PC-3 (cell line): ENCODE data around the gene TTC28. TPM values are rescaled to one million over a fixed set of nuclear protein-coding genes. Genes with fewer than 3 reads are reported as not detected.

Experiments
- ATAC-seq: fragments of 200-7000 bp; cut with Tn5 transposase; 2 replicates; pipeline ENCODE4 v1.9.1; 2020; ENCODE audit warnings: mild to moderate bottlenecking, moderate library complexity
- BruUV-seq: library from RNA; stranded (reverse); fragments of 400-500 nt; replicated peaks from 2 replicates; lab custom pipeline; 2021; lab: Mats Ljungman, UMichigan
- CTCF ChIA-PET: fragments of 300-600 bp; sonication (Branson Sonifier 250); formaldehyde crosslinking; loops from one replicate; lab custom pipeline; 2022; ENCODE audit warnings: antibody characterized with exemption; lab: Charles Lee
- POLR2A ChIA-PET: fragments of 300-600 bp; sonication (Branson Sonifier 250); formaldehyde crosslinking; loops from one replicate; lab custom pipeline; 2022; ENCODE audit warnings: antibody characterized with exemption; ENCODE audit not compliant: unreplicated experiment; lab: Charles Lee
- DNase-seq: peaks from one replicate; pipeline ENCODE4 v3.0.0-alpha.2; 2015
- H2AFZ ChIP-seq: fragments of 300-600 bp; sonication (generic); 2 replicates; pipeline ENCODE4 v1.6.0; 2016; ENCODE audit warnings: antibody characterized with exemption, low read length
- H3F3A ChIP-seq: fragments of 300-600 bp; sonication (generic); one replicate; pipeline ENCODE4 v1.6.0; 2017; ENCODE audit warnings: antibody characterized with exemption, low read length, control low read depth, mild to moderate bottlenecking; ENCODE audit not compliant: unreplicated experiment
- H3K27ac ChIP-seq: fragments of 300-600 bp; sonication (generic); 2 replicates; pipeline ENCODE4 v1.5.1; 2016; ENCODE audit warnings: mild to moderate bottlenecking, low read length
- H3K27me3 ChIP-seq: fragments of 300-600 bp; sonication (generic); 2 replicates; pipeline ENCODE4 v1.6.1; 2016; ENCODE audit warnings: low read length, mixed read lengths
- H3K36me3 ChIP-seq: fragments of 300-600 bp; sonication (generic); 2 replicates; pipeline ENCODE4 v1.6.1; 2016; ENCODE audit warnings: low read depth, mixed run types, low read length, mixed read lengths
- H3K4me1 ChIP-seq: fragments of 300-600 bp; sonication (generic); 2 replicates; pipeline ENCODE4 v1.5.1; 2016; ENCODE audit warnings: low read length; ENCODE audit not compliant: insufficient read depth
- H3K4me2 ChIP-seq: fragments of 300-600 bp; sonication (generic); 2 replicates; pipeline ENCODE4 v1.6.0; 2016; ENCODE audit warnings: low read length
- H3K4me3 ChIP-seq: fragments of 300-600 bp; sonication (generic); 2 replicates; pipeline ENCODE4 v1.5.1; 2016; ENCODE audit warnings: mild to moderate bottlenecking, low read length, mixed read lengths
- H3K79me2 ChIP-seq: fragments of 300-600 bp; sonication (generic); 2 replicates; pipeline ENCODE4 v1.6.1; 2017; ENCODE audit warnings: low read length, mixed read lengths
- H3K9ac ChIP-seq: fragments of 300-600 bp; sonication (generic); 2 replicates; pipeline ENCODE4 v1.6.0; 2016; ENCODE audit warnings: mild to moderate bottlenecking, low read length
- H3K9me2 ChIP-seq: fragments of 300-600 bp; sonication (generic); replicated peaks from 2 replicates; pipeline ENCODE4 v1.6.1; 2016; ENCODE audit warnings: mixed run types, low read length, mixed read lengths
- H3K9me3 ChIP-seq: fragments of 300-600 bp; sonication (generic); 2 replicates; pipeline ENCODE4 v1.6.1; 2016; ENCODE audit warnings: low read length, mixed read lengths
- H4K20me1 ChIP-seq: fragments of 300-600 bp; sonication (generic); 2 replicates; pipeline ENCODE4 v1.6.1; 2016; ENCODE audit warnings: low read length, mixed read lengths
- CTCF ChIP-seq: fragments of 300-600 bp; sonication (generic); conservative IDR thresholded peaks from 2 replicates; pipeline ENCODE4 v1.5.1; 2017; ENCODE audit warnings: antibody characterized with exemption, low read depth, mild to moderate bottlenecking, low read length
- EZH2 ChIP-seq: fragments of 300-600 bp; sonication (generic); IDR thresholded peaks from one replicate; pipeline ENCODE4 v1.6.1; 2017; ENCODE audit warnings: antibody characterized with exemption, mild to moderate bottlenecking, low read length; ENCODE audit not compliant: unreplicated experiment
- EZH2phosphoT487 ChIP-seq: fragments of 300-600 bp; sonication (generic); IDR thresholded peaks from 2 replicates; pipeline ENCODE4 v1.6.1; 2018; ENCODE audit warnings: mild to moderate bottlenecking, antibody characterized with exemption, low read length, borderline replicate concordance
- intact Hi-C: fragments of 100-400 bp; cut with micrococcal nuclease; formaldehyde crosslinking; loops from 2 replicates; pipeline ENCODE4 v1.9.0; 2023
- total RNA-seq: library from RNA; depleted of rRNA; stranded (reverse); fragments of >200 nt; gene quantifications from 2 replicates; pipeline ENCODE4 v1.2.3, GENCODE V29; 2014

The TTC28 gene
- total RNA-seq, 1 experiment from 2014 or later, result 6.3 TPM

- H3K27ac ChIP-seq, result no peak overlapping the region
- no peak for TF ChIP-seq EZH2
- TF ChIP-seq CTCF, result no peak
- TF ChIP-seq EZH2phosphoT487, result no peak
- no peaks in the 10 kb centered on the region for H3K27me3 ChIP-seq
- H3K79me2 ChIP-seq, result no peaks in the 10 kb centered on the region
- intact Hi-C loops, result no loop called here
- no peaks in the 10 kb centered on the region for H3K9me2 ChIP-seq
- H3K9me3 ChIP-seq, result no peaks in the 10 kb centered on the region
- no peak overlapping the region for H2AFZ ChIP-seq
- ChIA-PET POLR2A (no interaction called here), CTCF (no interaction called here)
- no TSS peak for BruUV-seq
- no peak overlapping the region for H3K9ac ChIP-seq
- no peaks in the 10 kb centered on the region for H3K36me3 ChIP-seq
- no peaks in the 10 kb centered on the region for H3F3A ChIP-seq
- H4K20me1 ChIP-seq, result no peaks in the 10 kb centered on the region
- no peak for DNase-seq
- H3K4me1 ChIP-seq, result no peaks in the 10 kb centered on the region
- no peak for ATAC-seq
- H3K4me3 ChIP-seq, result no peak overlapping the region
- H3K4me2 ChIP-seq, result no peak overlapping the region
Measured at GRCh38 chr22:28001171-28001835, 678.3 kb downstream of the TTC28 start.

- H3K9me2 ChIP-seq, result no peaks in the 10 kb centered on the region
- no peaks in the 10 kb centered on the region for H3F3A ChIP-seq
- CTCF ChIA-PET, result no interaction called here
- no peaks in the 10 kb centered on the region for H3K9me3 ChIP-seq
- H3K79me2 ChIP-seq, result no peaks in the 10 kb centered on the region
- H2AFZ ChIP-seq, result no peak overlapping the region
- BruUV-seq, result no TSS peak
- no peaks in the 10 kb centered on the region for H3K4me1 ChIP-seq
- H3K9ac ChIP-seq, result no peak overlapping the region
- H3K27ac ChIP-seq, result no peak overlapping the region
- no peak for DNase-seq
- H3K27me3 ChIP-seq, result no peaks in the 10 kb centered on the region
- no peak for ATAC-seq
- POLR2A ChIA-PET, result no interaction called here
- H3K4me3 ChIP-seq, result no peak overlapping the region
- H3K36me3 ChIP-seq, result no peaks in the 10 kb centered on the region
- TF ChIP-seq EZH2phosphoT487 (no peak), EZH2 (no peak), CTCF (no peak)
- intact Hi-C loops, result no loop called here
- H3K4me2 ChIP-seq, result no peak overlapping the region
- H4K20me1 ChIP-seq, result no peaks in the 10 kb centered on the region
Measured at GRCh38 chr22:28000361-28000760, 679.3 kb downstream of the TTC28 start.

GRCh38 chr22:27999876-28000275 lies 679.8 kb downstream of the TTC28 start:
- Histone ChIP-seq H3K9me2 (no peaks in the 10 kb centered on the region), H2AFZ (no peak overlapping the region), H3K4me1 (no peaks in the 10 kb centered on the region), H3K4me2 (no peak overlapping the region), H3K4me3 (no peak overlapping the region), H3F3A (no peaks in the 10 kb centered on the region), H3K36me3 (no peaks in the 10 kb centered on the region), H3K9me3 (no peaks in the 10 kb centered on the region), H4K20me1 (no peaks in the 10 kb centered on the region), H3K27me3 (no peaks in the 10 kb centered on the region), H3K9ac (no peak overlapping the region), H3K79me2 (no peaks in the 10 kb centered on the region), H3K27ac (no peak overlapping the region)
- intact Hi-C loops, result no loop called here
- CTCF ChIA-PET, result no interaction called here
- TF ChIP-seq EZH2, result no peak
- no peak for TF ChIP-seq EZH2phosphoT487
- no peak for TF ChIP-seq CTCF
- BruUV-seq, result no TSS peak
- ATAC-seq (no peak), DNase-seq (no peak)
- POLR2A ChIA-PET, result no interaction called here
